Hepatocyte (in vitro differentiated cells): ENCODE results near the gene NKAPL. TPM values are rescaled to one million over a fixed set of nuclear protein-coding genes. Genes with fewer than 3 reads are reported as not detected.

Source experiments
- DNase-seq: peaks from one replicate; pipeline ENCODE4 v3.0.0-alpha.2; 2016; ENCODE audit warnings: low spot score
- H2AFZ ChIP-seq: fragments of 200-600 bp; sonication (generic); 2 replicates; pipeline ENCODE4 v1.6.0; 2016; ENCODE audit warnings: antibody characterized with exemption, mild to moderate bottlenecking
- H3K27ac ChIP-seq: fragments of 200-600 bp; sonication (generic); 2 replicates; pipeline ENCODE4 v1.5.1; 2016; ENCODE audit warnings: mild to moderate bottlenecking
- H3K27me3 ChIP-seq: fragments of 200-600 bp; sonication (generic); 2 replicates; pipeline ENCODE4 v1.6.1; 2016
- H3K36me3 ChIP-seq: fragments of 200-600 bp; sonication (generic); replicated peaks from 2 replicates; pipeline ENCODE4 v1.5.1; 2016; ENCODE audit warnings: low read depth; ENCODE audit not compliant: insufficient read depth
- H3K4me1 ChIP-seq: fragments of 200-600 bp; sonication (generic); 2 replicates; pipeline ENCODE4 v1.5.1; 2016; ENCODE audit warnings: mild to moderate bottlenecking, moderate library complexity; ENCODE audit not compliant: insufficient read depth
- H3K4me2 ChIP-seq: fragments of 200-600 bp; sonication (generic); 2 replicates; pipeline ENCODE4 v1.6.0; 2016
- H3K4me3 ChIP-seq: fragments of 200-600 bp; sonication (generic); 2 replicates; pipeline ENCODE4 v1.5.1; 2016; ENCODE audit warnings: mild to moderate bottlenecking
- H3K79me2 ChIP-seq: fragments of 200-600 bp; sonication (generic); 2 replicates; pipeline ENCODE4 v1.6.0; 2017; ENCODE audit warnings: mild to moderate bottlenecking
- H3K9me2 ChIP-seq: fragments of 200-600 bp; sonication (generic); replicated peaks from 2 replicates; pipeline ENCODE4 v1.6.0; 2017; ENCODE audit warnings: mild to moderate bottlenecking; ENCODE audit not compliant: insufficient read depth
- H3K9me3 ChIP-seq: fragments of 200-600 bp; sonication (generic); 2 replicates; pipeline ENCODE4 v1.5.1; 2016; ENCODE audit warnings: low read depth, mild to moderate bottlenecking
- H4K20me1 ChIP-seq: fragments of 200-600 bp; sonication (generic); 2 replicates; pipeline ENCODE4 v1.6.0; 2016; ENCODE audit warnings: mild to moderate bottlenecking; ENCODE audit not compliant: insufficient read depth, poor library complexity, severe bottlenecking
- CTCF ChIP-seq: fragments of 200-600 bp; sonication (generic); IDR thresholded peaks from 2 replicates; pipeline ENCODE4 v1.5.1; 2016; ENCODE audit warnings: antibody characterized with exemption, mild to moderate bottlenecking; ENCODE audit not compliant: poor library complexity
- EZH2 ChIP-seq: fragments of 200-600 bp; sonication (generic); IDR thresholded peaks from 2 replicates; pipeline ENCODE4 v1.6.1; 2016; ENCODE audit warnings: antibody characterized with exemption, mild to moderate bottlenecking, borderline replicate concordance
- EZH2phosphoT487 ChIP-seq: fragments of 200-600 bp; sonication (generic); IDR thresholded peaks from one replicate; pipeline ENCODE4 v1.6.1; 2018; ENCODE audit warnings: antibody characterized with exemption, mild to moderate bottlenecking, low read depth, moderate library complexity; ENCODE audit not compliant: unreplicated experiment, severe bottlenecking
- WGBS: methylation state at CpG from one replicate; pipeline ENCODE4 v1.1.6; 2016; ENCODE audit warnings: low lambda C conversion rate; ENCODE audit errors: missing lambda C conversion rate; 5-methylcytosine and 5-hydroxymethylcytosine counted together
- polyA plus RNA-seq: library from polyadenylated mRNA; unstranded; fragments of >200 nt; fragmentation: Nextera tagmentation; extraction: Ambion mirVana; gene quantifications from 2 replicates; pipeline ENCODE4 v1.2.1, GENCODE V29; 2016
- total RNA-seq: library from RNA; depleted of rRNA; stranded (reverse); fragments of >200 nt; gene quantifications from 2 replicates; pipeline ENCODE4 v1.2.3, GENCODE V29; 2014

The NKAPL gene
- total and polyA plus RNA-seq, 2 experiments from 2014 or later, result 0.17 TPM; not detected in 1

- no peak overlapping the region for H3K27ac ChIP-seq
- no peaks in the 10 kb centered on the region for H4K20me1 ChIP-seq
- no peak overlapping the region for H2AFZ ChIP-seq
- no peaks in the 10 kb centered on the region for H3K9me3 ChIP-seq
- WGBS, result 95% methylated on average over 11 of the region's 11 CpGs
- no peaks in the 10 kb centered on the region for H3K9me2 ChIP-seq
- no peaks in the 10 kb centered on the region for H3K27me3 ChIP-seq
- no peaks in the 10 kb centered on the region for H3K36me3 ChIP-seq
- H3K4me1 ChIP-seq, result no peaks in the 10 kb centered on the region
- H3K4me3 ChIP-seq, result no peak overlapping the region
- H3K79me2 ChIP-seq, result no peaks in the 10 kb centered on the region
- H3K4me2 ChIP-seq, result no peak overlapping the region
- no peak for DNase-seq
- TF ChIP-seq EZH2phosphoT487 (no peak), EZH2 (no peak), CTCF (no peak)
Measured at GRCh38 chr6:28232785-28233184, 26.3 kb upstream of the NKAPL start.

- H3K27me3 ChIP-seq, result no peaks in the 10 kb centered on the region
- no peak for DNase-seq
Measured at GRCh38 chr6:28235912-28236452, 23.1 kb upstream of the NKAPL start.

GRCh38 chr6:28239636-28240035 lies 19.5 kb upstream of the NKAPL start:
- Histone ChIP-seq H3K4me3 (no peak overlapping the region), H3K9me2 (no peaks in the 10 kb centered on the region), H4K20me1 (no peaks in the 10 kb centered on the region), H3K9me3 (no peaks in the 10 kb centered on the region), H3K36me3 (no peaks in the 10 kb centered on the region), H3K4me2 (no peak overlapping the region), H3K4me1 (no peaks in the 10 kb centered on the region), H3K27ac (no peak overlapping the region), H3K27me3 (no peaks in the 10 kb centered on the region), H3K79me2 (no peaks in the 10 kb centered on the region), H2AFZ (no peak overlapping the region)
- DNase-seq, result no peak
- TF ChIP-seq CTCF (no peak), EZH2phosphoT487 (no peak), EZH2 (no peak)
- 100% methylated on average over 1 of the region's 1 CpG for WGBS

More at GRCh38 chr6:28235912-28236452, 23.1 kb upstream of the NKAPL start:
- Histone ChIP-seq H2AFZ (no peak overlapping the region), H3K27ac (no peak overlapping the region), H3K9me2 (no peaks in the 10 kb centered on the region), H3K79me2 (no peaks in the 10 kb centered on the region), H3K9me3 (no peaks in the 10 kb centered on the region), H3K4me2 (no peak overlapping the region), H3K36me3 (no peaks in the 10 kb centered on the region), H3K4me1 (no peaks in the 10 kb centered on the region), H3K4me3 (no peak overlapping the region), H4K20me1 (no peaks in the 10 kb centered on the region)
- no peak for TF ChIP-seq CTCF
- TF ChIP-seq EZH2phosphoT487, result no peak
- no peak for TF ChIP-seq EZH2
- 95% methylated on average over 3 of the region's 3 CpGs for WGBS
